Calu3 (cell line): ENCODE measurements around the gene GLIS1. TPM values are rescaled to one million over a fixed set of nuclear protein-coding genes. Genes with fewer than 3 reads are reported as not detected.

Experiments
- BruUV-seq: library from RNA; stranded (reverse); fragments of 400-500 nt; replicated peaks from 2 replicates; lab custom pipeline; 2021; lab: Mats Ljungman, UMichigan
- CTCF ChIA-PET: fragments of 300-600 bp; sonication (Branson Sonifier 250); formaldehyde crosslinking; loops from one replicate; lab custom pipeline; 2022; ENCODE audit warnings: antibody characterized with exemption; lab: Charles Lee
- DNase-seq: peaks from one replicate; pipeline ENCODE4 v3.0.0; 2022
- H3K27ac Mint-ChIP-seq: one replicate; pipeline ENCODE4 v1.8.0; 2022; ENCODE audit warnings: mixed read lengths; ENCODE audit not compliant: unreplicated experiment
- H3K27me3 Mint-ChIP-seq: one replicate; pipeline ENCODE4 v1.8.0; 2022; ENCODE audit warnings: mixed read lengths; ENCODE audit not compliant: unreplicated experiment
- H3K36me3 Mint-ChIP-seq: one replicate; pipeline ENCODE4 v1.8.0; 2022; ENCODE audit warnings: mild to moderate bottlenecking, moderate library complexity, mixed read lengths; ENCODE audit not compliant: insufficient read depth, unreplicated experiment
- H3K4me1 Mint-ChIP-seq: one replicate; pipeline ENCODE4 v1.8.0; 2022; ENCODE audit warnings: mild to moderate bottlenecking, low read depth, mixed read lengths; ENCODE audit not compliant: unreplicated experiment
- H3K4me3 Mint-ChIP-seq: one replicate; pipeline ENCODE4 v1.8.0; 2022; ENCODE audit warnings: mild to moderate bottlenecking, low read depth, moderate library complexity, mixed read lengths; ENCODE audit not compliant: unreplicated experiment
- H3K9me3 Mint-ChIP-seq: one replicate; pipeline ENCODE4 v1.8.0; 2022; ENCODE audit warnings: low read depth, mixed read lengths; ENCODE audit not compliant: unreplicated experiment
- intact Hi-C: fragments of 100-400 bp; cut with micrococcal nuclease; formaldehyde crosslinking; loops from one replicate; pipeline ENCODE4 v1.10.0; 2022; ENCODE audit not compliant: unreplicated experiment
- total RNA-seq: library from RNA; stranded (reverse); gene quantifications from 2 replicates; pipeline ENCODE4 v1.2.3, GENCODE V29; 2022
- TF ChIP-seq, protein P1 (sequence below): fragments of 200-600 bp; IDR thresholded peaks from one replicate; pipeline ENCODE4 v1.8.0; 2022; ENCODE audit warnings: antibody characterized with exemption; ENCODE audit not compliant: unreplicated experiment

Gene GLIS1
- total RNA-seq, 1 experiment from 2014 or later, result not detected

DNA sequence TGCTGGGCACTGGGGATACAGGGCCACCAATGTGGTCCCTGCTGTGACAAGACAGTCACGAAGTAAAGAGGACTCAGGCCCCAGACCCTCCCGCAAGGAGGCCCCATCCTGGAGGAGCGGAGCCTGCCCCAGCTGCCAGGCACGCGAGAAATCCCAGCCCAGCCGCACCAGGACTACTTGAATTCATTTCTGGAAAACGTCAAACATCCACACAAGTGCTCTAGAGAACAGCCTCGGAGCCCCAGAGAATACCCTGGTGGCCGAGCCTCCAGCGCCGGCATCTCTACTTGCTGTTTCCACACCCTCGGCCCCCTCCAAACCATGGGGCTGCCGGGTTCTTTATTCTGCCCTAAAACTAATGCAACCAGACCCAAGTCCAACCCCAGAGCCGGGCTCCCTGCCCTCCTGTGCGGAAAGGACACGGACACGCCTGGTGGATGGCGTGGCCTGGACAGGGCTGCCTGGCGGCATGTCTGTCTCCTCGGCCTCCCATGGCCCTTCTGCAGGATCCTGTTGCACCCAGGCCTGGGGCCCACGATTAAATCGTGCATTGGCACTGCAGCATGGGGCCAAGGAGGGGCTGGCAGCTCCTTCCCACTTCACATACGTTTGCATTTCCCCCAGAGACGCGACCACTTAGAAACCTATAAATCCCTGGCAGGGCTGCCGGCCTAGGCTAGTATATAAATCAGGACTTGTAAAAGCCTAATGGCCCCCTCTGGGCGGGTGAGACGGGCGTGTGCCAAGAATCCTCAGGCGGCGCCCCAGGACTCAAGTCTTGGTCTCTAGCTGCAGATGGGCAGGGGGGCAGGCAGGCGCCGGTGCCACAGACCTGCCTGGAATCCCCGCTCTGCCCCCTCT is 238.5 kb downstream of the GLIS1 start:
- CTCF ChIA-PET, result no interaction called here
- intact Hi-C loops, result no loop called here
- H3K4me1 Mint-ChIP-seq, result no peaks in the 10 kb centered on the region

DNA sequence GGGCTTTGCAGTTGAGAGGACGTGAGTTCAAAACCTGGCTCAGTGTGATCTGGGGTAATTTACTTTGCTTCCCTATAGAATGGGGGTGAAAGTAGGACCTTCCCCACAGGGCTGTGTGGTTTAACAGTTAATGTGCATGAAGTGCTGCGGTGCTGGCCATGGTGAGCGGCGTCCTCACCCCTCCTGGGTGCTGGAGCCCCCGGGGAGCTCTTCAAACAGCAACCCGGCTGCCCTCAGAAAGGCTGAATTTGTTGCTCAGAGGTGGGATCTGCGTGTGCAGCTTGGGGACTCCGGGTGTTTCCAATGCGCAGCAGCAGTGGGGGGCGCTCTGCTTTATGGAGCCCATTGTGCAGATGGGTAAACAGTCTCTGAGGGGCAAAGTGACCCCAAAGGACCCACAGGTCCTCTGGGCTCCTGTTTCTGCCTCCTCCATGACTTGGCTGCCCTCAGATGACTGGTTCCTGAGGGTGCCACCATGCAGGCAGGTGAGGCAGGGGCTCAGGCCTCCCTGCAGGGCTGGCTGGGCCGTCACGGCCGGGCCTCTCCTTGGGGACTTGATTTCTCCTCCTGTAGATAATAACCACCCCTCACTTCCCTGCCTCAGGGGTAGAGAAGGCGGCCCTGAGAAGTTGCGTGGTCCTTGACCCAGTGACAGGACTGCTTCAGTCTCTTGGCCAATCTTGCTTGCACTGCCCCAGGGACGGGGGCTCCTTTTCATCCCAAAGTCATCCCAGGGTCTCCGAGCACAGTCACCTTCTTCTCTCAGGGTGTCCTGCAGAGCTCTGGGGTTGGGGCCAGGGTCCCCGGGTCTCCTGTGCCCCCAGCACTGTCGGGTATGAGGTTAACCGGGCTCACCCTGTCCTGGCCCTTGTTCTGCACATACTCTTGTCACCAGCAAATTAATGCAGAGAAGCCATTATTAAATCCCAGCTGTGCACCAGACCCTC is 239.4 kb downstream of the GLIS1 start:
- no TSS peak for BruUV-seq
- no peaks in the 10 kb centered on the region for H3K4me1 Mint-ChIP-seq
- no peak for DNase-seq
- H3K9me3 Mint-ChIP-seq, result no peaks in the 10 kb centered on the region
- no peak overlapping the region for H3K4me3 Mint-ChIP-seq
- no peak overlapping the region for H3K27ac Mint-ChIP-seq
- CTCF ChIA-PET, result no interaction called here
- intact Hi-C loops, result no loop called here
- TF ChIP-seq, protein P1, sequence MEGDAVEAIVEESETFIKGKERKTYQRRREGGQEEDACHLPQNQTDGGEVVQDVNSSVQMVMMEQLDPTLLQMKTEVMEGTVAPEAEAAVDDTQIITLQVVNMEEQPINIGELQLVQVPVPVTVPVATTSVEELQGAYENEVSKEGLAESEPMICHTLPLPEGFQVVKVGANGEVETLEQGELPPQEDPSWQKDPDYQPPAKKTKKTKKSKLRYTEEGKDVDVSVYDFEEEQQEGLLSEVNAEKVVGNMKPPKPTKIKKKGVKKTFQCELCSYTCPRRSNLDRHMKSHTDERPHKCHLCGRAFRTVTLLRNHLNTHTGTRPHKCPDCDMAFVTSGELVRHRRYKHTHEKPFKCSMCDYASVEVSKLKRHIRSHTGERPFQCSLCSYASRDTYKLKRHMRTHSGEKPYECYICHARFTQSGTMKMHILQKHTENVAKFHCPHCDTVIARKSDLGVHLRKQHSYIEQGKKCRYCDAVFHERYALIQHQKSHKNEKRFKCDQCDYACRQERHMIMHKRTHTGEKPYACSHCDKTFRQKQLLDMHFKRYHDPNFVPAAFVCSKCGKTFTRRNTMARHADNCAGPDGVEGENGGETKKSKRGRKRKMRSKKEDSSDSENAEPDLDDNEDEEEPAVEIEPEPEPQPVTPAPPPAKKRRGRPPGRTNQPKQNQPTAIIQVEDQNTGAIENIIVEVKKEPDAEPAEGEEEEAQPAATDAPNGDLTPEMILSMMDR, result no peak
- H3K36me3 Mint-ChIP-seq, result no peaks in the 10 kb centered on the region
- peaks cover 97% of the 10 kb centered on the region for H3K27me3 Mint-ChIP-seq

More for the DNA sequence above, 238.5 kb downstream of the GLIS1 start:
- no peak overlapping the region for H3K4me3 Mint-ChIP-seq
- BruUV-seq, result no TSS peak
- no peaks in the 10 kb centered on the region for H3K9me3 Mint-ChIP-seq
- TF ChIP-seq, protein P1, result no peak
- H3K27ac Mint-ChIP-seq, result no peak overlapping the region
- no peaks in the 10 kb centered on the region for H3K36me3 Mint-ChIP-seq
- DNase-seq, result no peak
- peaks cover 91% of the 10 kb centered on the region for H3K27me3 Mint-ChIP-seq

DNA sequence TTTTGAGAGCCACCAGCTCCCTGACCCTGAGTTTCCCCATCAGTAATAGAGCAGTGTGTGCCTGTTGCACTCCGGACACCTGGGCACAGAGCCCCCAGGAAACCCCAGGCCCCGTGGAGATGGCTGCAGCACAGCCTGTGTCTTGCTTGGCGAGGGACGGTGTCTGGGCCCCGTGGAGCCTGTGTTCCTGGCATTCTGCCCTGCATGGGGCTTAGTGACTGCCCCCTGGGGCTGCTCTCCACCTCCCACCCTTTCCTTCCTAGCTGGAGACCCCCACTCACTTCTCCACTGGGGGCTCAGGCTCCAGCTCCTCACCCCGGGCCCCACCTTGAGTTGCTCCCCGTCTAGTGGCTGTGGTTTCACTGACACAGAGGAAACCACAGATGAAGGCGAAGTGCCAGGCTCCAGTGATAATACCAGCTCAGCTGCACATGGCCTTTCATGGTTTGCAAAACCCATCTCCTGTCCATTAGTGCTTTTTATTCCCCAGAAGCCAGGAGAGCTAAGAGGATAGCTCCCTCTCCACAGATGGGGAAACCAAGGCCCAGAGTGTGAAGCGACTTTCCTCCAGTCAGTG is 240.3 kb downstream of the GLIS1 start:
- Mint-ChIP-seq H3K36me3 (no peaks in the 10 kb centered on the region), H3K4me1 (no peaks in the 10 kb centered on the region), H3K9me3 (no peaks in the 10 kb centered on the region), H3K4me3 (no peak overlapping the region), H3K27ac (no peak overlapping the region), H3K27me3 (peaks cover 98% of the 10 kb centered on the region)
- no TSS peak for BruUV-seq
- DNase-seq, result no peak
- intact Hi-C loops, result no loop called here
- TF ChIP-seq, protein P1, result no peak
- CTCF ChIA-PET, result no interaction called here

DNA sequence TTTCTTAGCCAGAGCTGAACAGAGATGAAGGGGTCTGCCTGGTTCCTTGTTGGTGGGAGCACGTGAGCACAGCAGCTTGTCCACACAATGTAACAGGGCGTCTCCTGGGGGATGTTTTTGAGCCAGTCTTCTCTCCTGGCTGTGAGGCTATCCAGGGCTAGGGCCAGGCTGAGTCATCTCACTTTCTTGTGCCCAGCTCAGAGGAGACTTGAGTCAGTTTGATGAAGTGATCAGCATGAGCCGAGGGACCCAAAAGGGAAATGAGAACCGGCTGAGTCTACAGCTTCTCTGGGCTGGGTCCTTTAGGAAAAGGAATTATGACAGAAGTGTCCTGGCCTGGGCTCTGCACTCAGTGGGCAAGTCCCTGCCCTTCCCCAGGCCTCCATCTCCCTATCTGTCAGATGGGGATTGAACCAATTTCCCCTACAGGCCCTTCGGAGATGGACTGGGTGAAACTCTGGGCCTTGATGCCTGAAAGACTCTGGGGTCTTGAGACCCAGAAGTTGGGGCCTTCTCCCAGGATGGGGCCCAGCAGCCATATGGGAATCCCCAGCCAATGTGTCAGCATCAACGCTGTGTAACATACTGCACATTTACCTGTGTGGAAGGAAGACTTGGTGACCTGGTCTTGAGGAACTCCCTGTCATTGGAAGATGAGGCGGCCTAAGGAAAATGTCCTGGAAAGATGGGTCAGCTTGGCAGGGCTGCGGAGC is 243.2 kb downstream of the GLIS1 start:
- Mint-ChIP-seq H3K27me3 (peaks cover 94% of the 10 kb centered on the region), H3K4me1 (no peaks in the 10 kb centered on the region), H3K9me3 (no peaks in the 10 kb centered on the region), H3K27ac (no peak overlapping the region), H3K4me3 (no peak overlapping the region), H3K36me3 (no peaks in the 10 kb centered on the region)
- intact Hi-C loops, result no loop called here
- DNase-seq, result no peak
- CTCF ChIA-PET, result no interaction called here
- BruUV-seq, result no TSS peak
- TF ChIP-seq, protein P1, result no peak
